ENCODE data around the gene MRFAP1L1. TPM values are rescaled to one million over a fixed set of nuclear protein-coding genes. Genes with fewer than 3 reads are reported as not detected.

MRFAP1L1 gene
- total and polyA plus RNA-seq, 9 of the 15 experiments (the other 6 are each of a cell fraction or from before 2014, with no cell fraction given) = 37.6 to 111 (median 83.8) TPM

- no peak for TF ChIP-seq ZHX1 (conservative IDR thresholded peaks at IDR 0.05; ENCODE audit: low read length)
- no peak for TF ChIP-seq ZC3H8 (IDR thresholded peaks at IDR 0.05)
- TF ChIP-seq NFXL1 (CRISPR knock-in tag; IDR thresholded peaks at IDR 0.05) = no peak
- TF ChIP-seq ZNF12 (CRISPR knock-in tag; IDR thresholded peaks at IDR 0.05) = no peak
- no peak for TF ChIP-seq ZNF778 (CRISPR knock-in tag; IDR thresholded peaks at IDR 0.05)
- 0 out of 2 replicates have a peak, but pooled peaks have one; percentile 61 for TF ChIP-seq HLTF (IDR thresholded peaks at IDR 0.05)
- peak; percentile 98 for TF ChIP-seq SMARCA4 (IDR thresholded peaks at IDR 0.05)
- TF ChIP-seq RBM22 (IDR thresholded peaks at IDR 0.05; ENCODE audit: low read depth, low read length, poor library complexity, severe bottlenecking) = no peak
- peak; percentile 97 for TF ChIP-seq GATA2 (CRISPR knock-in tag; IDR thresholded peaks at IDR 0.05)
- TF ChIP-seq TRIM28 (IDR thresholded peaks at IDR 0.05) = no peak
- TF ChIP-seq, protein P1, sequence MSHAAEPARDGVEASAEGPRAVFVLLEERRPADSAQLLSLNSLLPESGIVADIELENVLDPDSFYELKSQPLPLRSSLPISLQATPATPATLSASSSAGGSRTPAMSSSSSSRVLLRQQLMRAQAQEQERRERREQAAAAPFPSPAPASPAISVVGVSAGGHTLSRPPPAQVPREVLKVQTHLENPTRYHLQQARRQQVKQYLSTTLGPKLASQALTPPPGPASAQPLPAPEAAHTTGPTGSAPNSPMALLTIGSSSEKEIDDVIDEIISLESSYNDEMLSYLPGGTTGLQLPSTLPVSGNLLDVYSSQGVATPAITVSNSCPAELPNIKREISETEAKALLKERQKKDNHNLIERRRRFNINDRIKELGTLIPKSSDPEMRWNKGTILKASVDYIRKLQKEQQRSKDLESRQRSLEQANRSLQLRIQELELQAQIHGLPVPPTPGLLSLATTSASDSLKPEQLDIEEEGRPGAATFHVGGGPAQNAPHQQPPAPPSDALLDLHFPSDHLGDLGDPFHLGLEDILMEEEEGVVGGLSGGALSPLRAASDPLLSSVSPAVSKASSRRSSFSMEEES (CRISPR knock-in tag; IDR thresholded peaks at IDR 0.05) = no peak; the same call in 1 of the 2 replicates
- TF ChIP-seq NFIC (IDR thresholded peaks at IDR 0.05) = peak; percentile 92
- TF ChIP-seq ZNF175 (CRISPR knock-in tag; IDR thresholded peaks at IDR 0.05; ENCODE audit: low read depth) = peak; percentile 85
- TF ChIP-seq, protein P2, sequence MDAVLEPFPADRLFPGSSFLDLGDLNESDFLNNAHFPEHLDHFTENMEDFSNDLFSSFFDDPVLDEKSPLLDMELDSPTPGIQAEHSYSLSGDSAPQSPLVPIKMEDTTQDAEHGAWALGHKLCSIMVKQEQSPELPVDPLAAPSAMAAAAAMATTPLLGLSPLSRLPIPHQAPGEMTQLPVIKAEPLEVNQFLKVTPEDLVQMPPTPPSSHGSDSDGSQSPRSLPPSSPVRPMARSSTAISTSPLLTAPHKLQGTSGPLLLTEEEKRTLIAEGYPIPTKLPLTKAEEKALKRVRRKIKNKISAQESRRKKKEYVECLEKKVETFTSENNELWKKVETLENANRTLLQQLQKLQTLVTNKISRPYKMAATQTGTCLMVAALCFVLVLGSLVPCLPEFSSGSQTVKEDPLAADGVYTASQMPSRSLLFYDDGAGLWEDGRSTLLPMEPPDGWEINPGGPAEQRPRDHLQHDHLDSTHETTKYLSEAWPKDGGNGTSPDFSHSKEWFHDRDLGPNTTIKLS (IDR thresholded peaks at IDR 0.05; ENCODE audit: borderline replicate concordance, low read depth) = peak; percentile 54; the same call in 1 of the 2 replicates
- no peak for TF ChIP-seq ASH1L (IDR thresholded peaks at IDR 0.05; ENCODE audit: borderline replicate concordance, low read depth, partially characterized antibody)
- TF ChIP-seq ZNF165 (CRISPR knock-in tag; IDR thresholded peaks at IDR 0.05; ENCODE audit: borderline replicate concordance) = no peak
- TF ChIP-seq NCOR1 (IDR thresholded peaks at IDR 0.05) = peak; percentile 99
- TF ChIP-seq BRD4 (IDR thresholded peaks at IDR 0.05) = peak; percentile 19; the same call in 1 of the 2 replicates
- no peak for TF ChIP-seq MYBL2 (IDR thresholded peaks at IDR 0.05; ENCODE audit: low read depth)
- TF ChIP-seq MYBL2 (CRISPR knock-in tag; IDR thresholded peaks at IDR 0.05; ENCODE audit: borderline replicate concordance) = no peak
- peak; percentile 84; the same call in 1 of the 2 replicates for TF ChIP-seq HEY1 (CRISPR knock-in tag; IDR thresholded peaks at IDR 0.05; ENCODE audit: borderline replicate concordance)
- TF ChIP-seq, protein P3, sequence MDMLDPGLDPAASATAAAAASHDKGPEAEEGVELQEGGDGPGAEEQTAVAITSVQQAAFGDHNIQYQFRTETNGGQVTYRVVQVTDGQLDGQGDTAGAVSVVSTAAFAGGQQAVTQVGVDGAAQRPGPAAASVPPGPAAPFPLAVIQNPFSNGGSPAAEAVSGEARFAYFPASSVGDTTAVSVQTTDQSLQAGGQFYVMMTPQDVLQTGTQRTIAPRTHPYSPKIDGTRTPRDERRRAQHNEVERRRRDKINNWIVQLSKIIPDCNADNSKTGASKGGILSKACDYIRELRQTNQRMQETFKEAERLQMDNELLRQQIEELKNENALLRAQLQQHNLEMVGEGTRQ (CRISPR knock-in tag; IDR thresholded peaks at IDR 0.05) = no peak
These were observed 21.1 kb upstream of the MRFAP1L1 start (continued) for GRCh38 chr4:6730603-6731317.
